Activated CD8-positive, alpha-beta T cell treated with anti-CD3 and anti-CD28 coated beads for 36 hours (primary cell): ENCODE data around the gene SSTR4. TPM values are rescaled to one million over a fixed set of nuclear protein-coding genes. Genes with fewer than 3 reads are reported as not detected.
"Not testable (repeated sequence)": the region's sequence is repeated elsewhere in the genome, so short reads cannot be mapped to it uniquely, and the experiment has no call there.

ENCODE experiments used
- ATAC-seq: fragments of 200-7000 bp; cut with Tn5 transposase; one replicate; pipeline ENCODE4 v1.10.0; 2021; ENCODE audit warnings: mild to moderate bottlenecking, moderate library complexity
- CTCF ChIA-PET: fragments of 350-600 bp; sonication (Branson Sonifier 250); formaldehyde crosslinking; loops from one replicate; lab custom pipeline; 2021; ENCODE audit warnings: antibody characterized with exemption; lab: Charles Lee
- POLR2A ChIA-PET: fragments of 350-600 bp; sonication (Branson Sonifier 250); formaldehyde crosslinking; loops from one replicate; lab custom pipeline; 2021; ENCODE audit warnings: antibody characterized with exemption; lab: Charles Lee
- DNase-seq: peaks from one replicate; pipeline ENCODE4 v3.0.0-alpha.2; 2020
- H3K27ac Mint-ChIP-seq: one replicate; pipeline ENCODE4 v1.8.0; 2021; ENCODE audit warnings: mild to moderate bottlenecking, mixed read lengths
- H3K27me3 Mint-ChIP-seq: one replicate; pipeline ENCODE4 v1.8.0; 2021; ENCODE audit warnings: mixed read lengths
- H3K36me3 Mint-ChIP-seq: one replicate; pipeline ENCODE4 v1.8.0; 2021; ENCODE audit warnings: low read depth, mixed read lengths
- H3K4me1 Mint-ChIP-seq: one replicate; pipeline ENCODE4 v1.8.0; 2021; ENCODE audit warnings: low read depth, mixed read lengths
- H3K4me3 Mint-ChIP-seq: one replicate; pipeline ENCODE4 v1.8.0; 2021; ENCODE audit warnings: mild to moderate bottlenecking, moderate library complexity, mixed read lengths
- H3K9me3 Mint-ChIP-seq: one replicate; pipeline ENCODE4 v1.8.0; 2021; ENCODE audit warnings: mixed read lengths
- CTCF ChIP-seq: fragments of 200-600 bp; IDR thresholded peaks from one replicate; pipeline ENCODE4 v1.8.0; 2022; ENCODE audit warnings: antibody characterized with exemption, mild to moderate bottlenecking
- intact Hi-C: fragments of 100-400 bp; cut with micrococcal nuclease; formaldehyde crosslinking; loops from one replicate; pipeline ENCODE4 v1.10.0; 2022
- total RNA-seq, 2 experiments: library from RNA; stranded (reverse); gene quantifications; one replicate each; pipeline ENCODE4 v1.2.3, GENCODE V29; 2021

The SSTR4 gene
- total RNA-seq: not detected

- no peaks in the 10 kb centered on the region for H3K4me1 Mint-ChIP-seq
- ATAC-seq: no peak
- no peaks in the 10 kb centered on the region for H3K9me3 Mint-ChIP-seq
- peaks cover 13% of the 10 kb centered on the region for H3K27me3 Mint-ChIP-seq
- no peak for DNase-seq
- no peak for TF ChIP-seq CTCF
- no peaks in the 10 kb centered on the region for H3K36me3 Mint-ChIP-seq
- intact Hi-C loops: no loop called here
- CTCF ChIA-PET: no interaction called here
- POLR2A ChIA-PET: no interaction called here
- no peak within 1 kb of the TSS for H3K4me3 Mint-ChIP-seq
- no peak within 1 kb of the TSS for H3K27ac Mint-ChIP-seq
Measured at GRCh38 chr20:23034721-23035671, at the start of gene SSTR4. SSTR4 (plus strand) TSS chr20:23035312; CDS start chr20:23035484, 172 bp downstream.

GRCh38 chr20:22986601-22987000 is 48.5 kb upstream of the SSTR4 start:
- Mint-ChIP-seq H3K27me3 (no peaks in the 10 kb centered on the region), H3K4me1 (no peaks in the 10 kb centered on the region), H3K36me3 (no peaks in the 10 kb centered on the region), H3K27ac (no peak overlapping the region), H3K9me3 (no peaks in the 10 kb centered on the region), H3K4me3 (no peak overlapping the region)
- CTCF ChIA-PET: no interaction called here
- TF ChIP-seq CTCF: no peak
- POLR2A ChIA-PET: no interaction called here
- intact Hi-C loops: no loop called here
- ATAC-seq (no peak), DNase-seq (no peak)

GRCh38 chr20:22991424-22991823 is 43.7 kb upstream of the SSTR4 start:
- ATAC-seq, H3K4me3 Mint-ChIP-seq, H3K4me1 Mint-ChIP-seq, CTCF ChIA-PET, DNase-seq, H3K36me3 Mint-ChIP-seq, H3K27me3 Mint-ChIP-seq, POLR2A ChIA-PET, H3K9me3 Mint-ChIP-seq, intact Hi-C loops, H3K27ac Mint-ChIP-seq: not testable (repeated sequence)

- TF ChIP-seq CTCF: no peak
- H3K9me3 Mint-ChIP-seq: no peaks in the 10 kb centered on the region
Measured at GRCh38 chr20:22993823-22994222, 41.3 kb upstream of the SSTR4 start.

GRCh38 chr20:22995923-22996322 is 39.2 kb upstream of the SSTR4 start:
- H3K9me3 Mint-ChIP-seq: no peaks in the 10 kb centered on the region
- intact Hi-C loops: no loop called here
- H3K27ac Mint-ChIP-seq: no peak overlapping the region
- ATAC-seq: no peak
- no peak for DNase-seq
- H3K27me3 Mint-ChIP-seq: peaks cover 3% of the 10 kb centered on the region
- H3K36me3 Mint-ChIP-seq: no peaks in the 10 kb centered on the region
- ChIA-PET POLR2A (no interaction called here), CTCF (no interaction called here)
- no peak for TF ChIP-seq CTCF
- H3K4me3 Mint-ChIP-seq: no peak overlapping the region
- no peaks in the 10 kb centered on the region for H3K4me1 Mint-ChIP-seq

More at GRCh38 chr20:22993823-22994222, 41.3 kb upstream of the SSTR4 start:
- H3K4me1 Mint-ChIP-seq: no peaks in the 10 kb centered on the region
- peaks cover 3% of the 10 kb centered on the region for H3K27me3 Mint-ChIP-seq
- no peak overlapping the region for H3K27ac Mint-ChIP-seq
- intact Hi-C loops: no loop called here
- CTCF ChIA-PET: no interaction called here
- no peak overlapping the region for H3K4me3 Mint-ChIP-seq
- no peaks in the 10 kb centered on the region for H3K36me3 Mint-ChIP-seq
- DNase-seq: no peak
- POLR2A ChIA-PET: interaction anchor here (0.6 kb wide), 1 partner anchor 185 kb away, joined by 3 read pairs; no protein-coding TSS in a partner anchor
- ATAC-seq: no peak
